ENCODE data around the gene MDM1.

Gene MDM1

GRCh38 chr12:68356060-68356695, 24.0 kb upstream of the MDM1 start:
- no peak for DNase-seq (ENCODE audit: low read depth in 2 of 2)

GRCh38 chr12:68354977-68355541, 22.9 kb upstream of the MDM1 start:
- no peak for DNase-seq (ENCODE audit: low read depth in 2 of 2)

DNA sequence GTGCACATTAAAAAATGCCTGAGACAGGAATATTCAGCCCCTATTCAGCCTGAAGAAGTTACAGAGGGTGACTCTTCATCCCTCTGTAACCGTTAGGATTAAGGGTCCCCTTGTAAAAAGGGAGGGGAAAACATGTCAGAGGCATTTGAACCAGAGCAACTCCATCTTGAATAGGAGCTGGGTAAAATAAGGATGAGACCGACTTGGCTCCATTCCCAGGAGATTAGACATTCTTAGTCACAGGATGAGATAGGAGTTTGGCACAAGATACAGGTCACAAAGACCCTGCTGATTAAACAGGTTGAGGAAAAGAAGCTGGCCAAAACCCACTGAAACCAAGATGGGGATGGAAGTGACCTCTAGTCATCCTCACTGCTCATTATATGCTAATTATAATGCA, 19.9 kb upstream of the MDM1 start:
- DNase-seq (ENCODE audit: low read depth in 2 of 2): no peak

DNA sequence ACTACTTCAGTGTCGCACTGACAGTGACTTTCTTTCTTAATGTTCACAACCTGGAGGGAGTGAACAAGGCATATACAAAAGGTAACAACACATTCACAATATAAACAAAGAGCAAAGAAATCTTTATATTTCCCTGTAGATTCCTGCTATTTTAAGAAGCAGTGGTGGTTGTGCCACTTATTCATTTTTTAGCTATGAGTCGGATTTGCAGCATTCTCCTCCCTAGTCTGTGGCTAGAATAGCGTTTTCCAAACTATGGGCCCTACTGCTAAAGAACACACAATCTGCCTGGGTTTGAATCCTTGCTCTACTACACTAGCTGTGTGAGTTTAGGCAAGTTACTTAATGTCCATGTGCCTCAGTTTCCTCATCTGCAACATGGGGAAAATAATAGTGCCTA, 18.6 kb upstream of the MDM1 start:
- DNase-seq (ENCODE audit: low read depth in 2 of 2): no peak

GRCh38 chr12:68349921-68350606, 17.9 kb upstream of the MDM1 start:
- no peak for DNase-seq (ENCODE audit: low read depth in 2 of 2)

DNA sequence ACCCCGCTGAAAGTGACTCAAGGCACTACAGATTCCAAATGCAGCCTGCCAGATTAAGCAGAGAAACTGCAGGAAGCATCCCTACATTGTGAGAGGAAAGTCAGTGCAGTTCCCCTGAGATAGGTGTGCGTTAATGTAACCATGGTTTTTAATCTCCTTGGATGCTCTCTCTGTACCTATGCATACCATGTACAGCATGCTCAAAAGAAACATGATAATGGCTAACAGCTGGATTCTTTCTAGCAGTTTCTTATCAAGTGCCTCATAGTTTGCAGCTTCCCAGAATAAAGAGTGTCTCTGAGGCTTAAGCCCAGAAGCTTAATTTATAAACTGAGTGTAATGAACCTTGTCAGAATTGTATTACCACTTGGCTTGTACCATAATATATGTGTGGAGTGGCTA, 17.1 kb upstream of the MDM1 start:
- DNase-seq (ENCODE audit: low read depth in 2 of 2): no peak

- no peak for DNase-seq (ENCODE audit: low read depth in 2 of 2)
Observed at GRCh38 chr12:68348419-68348818, 16.3 kb upstream of the MDM1 start.

GRCh38 chr12:68345763-68346162, 13.6 kb upstream of the MDM1 start:
- DNase-seq (ENCODE audit: low read depth in 2 of 2): no peak

- DNase-seq (ENCODE audit: low read depth in 2 of 2): no peak
Observed at GRCh38 chr12:68344126-68344525, 12.0 kb upstream of the MDM1 start.

- DNase-seq (ENCODE audit: low read depth in 2 of 2): no peak
Observed at GRCh38 chr12:68342966-68343365, 10.8 kb upstream of the MDM1 start.

- DNase-seq (ENCODE audit: low read depth in 2 of 2): no peak
Observed at GRCh38 chr12:68341822-68342221, 9.7 kb upstream of the MDM1 start.

- no peak for DNase-seq (ENCODE audit: low read depth in 2 of 2)
Observed at GRCh38 chr12:68340404-68341270, 8.5 kb upstream of the MDM1 start.

DNA sequence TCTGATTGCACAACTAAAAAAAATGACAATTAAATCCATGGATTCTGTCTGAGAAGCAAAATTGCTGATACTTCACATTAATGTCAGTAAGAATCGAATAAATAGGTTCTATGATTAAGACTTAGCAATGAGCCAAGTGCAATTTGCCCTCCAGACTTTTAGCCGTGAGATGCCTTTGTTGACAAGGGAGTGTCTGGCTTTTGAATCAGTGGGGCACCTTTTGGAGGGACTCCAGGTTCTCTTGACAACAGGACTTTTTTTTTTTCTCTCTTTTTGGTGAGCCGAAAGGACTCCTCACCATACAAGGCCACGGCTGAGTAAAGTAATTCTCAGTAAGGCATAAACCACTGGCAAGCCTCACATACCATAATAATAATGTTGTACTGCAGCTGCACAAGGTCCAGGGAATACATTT, 4.7 kb upstream of the MDM1 start:
- DNase-seq (ENCODE audit: low read depth in 2 of 2): no peak

DNA sequence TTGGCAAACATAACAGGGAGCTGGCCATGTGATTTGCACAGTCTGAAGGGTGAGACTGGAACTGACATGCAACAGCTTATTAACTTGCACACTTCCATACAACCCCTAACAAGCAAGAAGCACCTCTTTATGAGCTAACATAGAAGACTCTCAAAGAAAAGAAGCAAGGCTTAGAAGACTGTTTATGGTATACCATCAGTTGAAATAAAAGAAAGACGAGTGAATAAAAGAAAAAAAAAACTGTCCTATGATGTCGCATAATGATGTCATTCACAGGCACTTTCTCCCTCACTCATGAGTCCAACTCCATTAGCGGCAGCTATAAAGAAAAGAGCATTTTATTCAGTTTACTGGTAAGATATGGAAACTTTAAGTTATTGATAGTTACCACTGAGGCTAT, 3.3 kb upstream of the MDM1 start:
- no peak for DNase-seq (ENCODE audit: low read depth in 2 of 2)

GRCh38 chr12:68334132-68334531, 2.0 kb upstream of the MDM1 start:
- no peak for DNase-seq (ENCODE audit: low read depth in 2 of 2)

- DNase-seq (ENCODE audit: low read depth in 2 of 2): no peak
Observed at GRCh38 chr12:68332728-68333630, 817 bp upstream of the MDM1 start.

DNA sequence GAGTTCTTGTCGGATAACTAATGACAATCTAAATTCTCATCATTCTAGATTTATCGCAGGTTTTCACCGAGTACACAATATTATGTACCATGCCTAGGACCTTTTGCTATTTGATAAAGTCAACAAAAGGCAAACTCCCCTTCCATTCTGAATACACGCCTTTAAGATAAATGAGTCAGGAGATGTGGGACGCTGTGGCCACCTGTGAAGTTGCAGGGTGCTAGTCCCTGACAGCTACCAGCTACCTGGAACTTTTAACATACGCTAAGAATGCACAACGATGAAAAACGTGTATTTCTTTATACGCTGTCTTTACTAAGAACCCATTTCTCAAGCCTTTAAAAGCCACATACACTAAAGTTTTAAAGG, 678 bp downstream of the MDM1 start:
- DNase-seq (ENCODE audit: low read depth in 2 of 2): no peak

DNA sequence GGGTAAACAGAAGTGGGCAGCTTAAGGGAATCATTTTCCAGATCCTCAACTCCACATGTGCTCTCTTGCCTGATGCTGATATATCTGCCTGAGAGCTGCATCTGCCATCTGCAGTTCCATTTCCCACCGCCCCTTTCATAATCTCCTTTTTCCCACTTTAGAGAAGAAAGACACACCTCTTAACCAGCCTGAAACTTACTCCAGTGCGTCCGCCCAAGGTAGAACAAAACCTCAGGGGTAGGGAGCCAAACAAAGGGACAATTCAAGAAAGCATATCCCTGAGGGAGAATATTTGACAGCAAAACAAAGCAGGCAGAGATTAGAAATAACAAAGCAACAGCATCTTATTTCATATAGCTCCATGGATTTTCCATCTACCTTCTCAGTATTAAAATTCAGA, 4.3 kb downstream of the MDM1 start:
- no peak for DNase-seq (ENCODE audit: low read depth in 2 of 2)

- no peak for DNase-seq (ENCODE audit: low read depth in 2 of 2)
Observed at GRCh38 chr12:68326716-68327115, 5.4 kb downstream of the MDM1 start.

DNA sequence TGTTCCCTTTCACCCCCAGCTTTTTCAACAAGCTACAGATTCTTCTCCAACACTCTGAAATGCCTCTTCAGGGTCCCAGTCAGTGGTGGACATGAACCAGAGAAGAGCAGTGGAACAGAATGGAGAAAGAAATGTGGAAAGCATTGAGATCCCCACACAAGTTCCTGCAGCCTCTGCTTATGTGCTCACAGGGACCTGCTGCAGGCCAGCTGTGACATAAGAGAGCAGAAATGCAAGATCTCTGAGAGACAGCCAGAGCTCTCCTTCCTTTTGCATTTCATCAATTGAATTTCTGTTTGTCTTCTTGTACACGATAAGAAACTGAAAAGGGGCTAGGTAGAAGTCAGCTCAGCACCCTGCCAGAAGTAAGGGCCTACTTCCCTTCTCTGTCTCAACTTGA, 6.2 kb downstream of the MDM1 start:
- no peak for DNase-seq (ENCODE audit: low read depth in 2 of 2)

DNA sequence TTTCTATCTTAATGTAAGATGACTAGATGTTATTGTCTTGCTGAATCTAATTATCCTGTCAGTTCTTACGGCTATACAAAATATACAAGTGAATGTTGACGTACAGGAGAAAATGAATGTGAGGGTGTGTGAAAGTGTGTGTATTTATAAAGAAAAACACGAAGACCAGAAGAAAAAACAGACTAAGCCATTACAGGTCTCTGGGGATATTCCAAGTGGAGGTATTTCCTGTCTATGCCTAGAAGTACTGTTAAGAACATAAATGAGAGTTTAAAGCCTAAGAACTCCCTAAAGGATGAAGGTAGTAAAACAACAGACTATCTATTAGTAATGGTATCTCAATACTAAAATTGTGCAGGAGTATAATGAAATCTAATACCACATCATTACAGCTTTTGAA, 7.6 kb downstream of the MDM1 start:
- DNase-seq (ENCODE audit: low read depth in 2 of 2): no peak

DNA sequence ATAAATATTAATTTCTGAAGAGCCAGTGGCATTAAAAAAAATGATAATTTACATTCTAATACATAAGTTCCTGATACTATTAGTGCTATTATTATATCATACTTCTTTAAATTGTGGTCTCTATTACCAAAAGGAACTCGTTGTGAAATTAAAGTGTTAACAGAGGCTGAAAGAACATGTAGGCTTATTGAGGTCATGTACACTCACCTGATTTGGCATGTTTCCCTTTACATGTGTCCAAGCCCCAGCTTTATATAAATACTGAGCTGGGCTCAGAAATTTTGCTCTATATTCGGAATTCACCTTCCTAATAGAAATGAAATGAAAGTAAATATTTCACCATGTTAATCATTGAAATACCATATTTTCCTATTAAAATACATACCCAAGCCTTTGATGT, 11.0 kb downstream of the MDM1 start:
- DNase-seq (ENCODE audit: low read depth in 2 of 2): no peak

All from stimulated activated CD8-positive, alpha-beta memory T cell treated with anti-CD3 and anti-CD28 coated beads, Interleukin-15, amount 100 ng/mL, for 48 hours (primary cell).